ENCODE results near the gene IL10RB. TPM values are rescaled to one million over a fixed set of nuclear protein-coding genes. Genes with fewer than 3 reads are reported as not detected.

The IL10RB gene
- total RNA-seq, 3 donors from 2014 or later, result 45.3 to 100 (median 77.0) TPM

DNA sequence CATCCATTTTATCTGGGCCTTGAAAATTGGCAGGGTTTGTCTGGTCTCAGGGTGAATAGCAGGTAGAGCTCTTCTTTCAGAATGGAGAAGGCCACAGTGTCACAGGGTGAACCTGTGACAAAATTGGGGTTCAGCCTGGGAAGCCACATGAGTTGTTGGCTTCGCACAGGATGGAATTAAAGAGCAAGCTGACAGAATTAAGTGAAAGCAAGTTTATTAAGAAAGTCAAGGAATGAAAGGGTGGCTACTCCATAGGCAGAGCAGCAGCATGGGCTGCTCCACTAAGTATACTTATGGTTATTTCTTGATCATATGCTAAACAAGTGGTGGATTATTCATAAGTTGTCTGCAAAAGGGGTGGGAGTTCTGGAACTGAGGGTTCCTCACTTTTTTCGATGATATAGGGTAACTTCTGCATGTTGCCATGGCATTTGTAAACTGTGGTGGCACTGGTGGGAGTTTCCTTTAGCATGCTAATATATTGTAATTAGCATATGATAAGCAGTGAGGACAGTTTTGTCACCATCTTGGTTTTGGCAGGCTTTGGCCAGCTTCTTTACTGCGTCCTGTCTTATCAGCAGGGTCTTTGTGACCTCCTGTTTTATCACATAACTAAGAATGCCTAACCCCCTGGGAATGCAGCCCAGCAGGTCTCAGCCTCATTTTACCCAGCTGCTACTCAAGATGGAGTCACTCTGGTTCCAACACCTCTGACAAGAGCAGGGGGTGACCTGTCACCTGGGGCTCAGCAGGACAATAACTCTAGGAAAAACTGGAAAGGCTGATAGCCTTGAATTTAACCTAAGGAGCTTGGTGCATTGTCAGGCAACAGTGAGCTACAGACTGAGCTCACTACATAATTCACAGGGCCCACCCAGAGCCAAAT lies 31.3 kb upstream of the IL10RB start:
- no peaks in the 10 kb centered on the region for H3K36me3 ChIP-seq (ENCODE audit: low read depth)
- intact Hi-C loops (cut with DNase I, micrococcal nuclease), result no loop called here
- DNase-seq, result no peak
- H3K4me3 ChIP-seq, result no peak overlapping the region
- no peaks in the 10 kb centered on the region for H3K9me3 ChIP-seq
- peaks cover 10% of the 10 kb centered on the region for H3K4me1 ChIP-seq (ENCODE audit: low read depth)
- TF ChIP-seq, protein P1, sequence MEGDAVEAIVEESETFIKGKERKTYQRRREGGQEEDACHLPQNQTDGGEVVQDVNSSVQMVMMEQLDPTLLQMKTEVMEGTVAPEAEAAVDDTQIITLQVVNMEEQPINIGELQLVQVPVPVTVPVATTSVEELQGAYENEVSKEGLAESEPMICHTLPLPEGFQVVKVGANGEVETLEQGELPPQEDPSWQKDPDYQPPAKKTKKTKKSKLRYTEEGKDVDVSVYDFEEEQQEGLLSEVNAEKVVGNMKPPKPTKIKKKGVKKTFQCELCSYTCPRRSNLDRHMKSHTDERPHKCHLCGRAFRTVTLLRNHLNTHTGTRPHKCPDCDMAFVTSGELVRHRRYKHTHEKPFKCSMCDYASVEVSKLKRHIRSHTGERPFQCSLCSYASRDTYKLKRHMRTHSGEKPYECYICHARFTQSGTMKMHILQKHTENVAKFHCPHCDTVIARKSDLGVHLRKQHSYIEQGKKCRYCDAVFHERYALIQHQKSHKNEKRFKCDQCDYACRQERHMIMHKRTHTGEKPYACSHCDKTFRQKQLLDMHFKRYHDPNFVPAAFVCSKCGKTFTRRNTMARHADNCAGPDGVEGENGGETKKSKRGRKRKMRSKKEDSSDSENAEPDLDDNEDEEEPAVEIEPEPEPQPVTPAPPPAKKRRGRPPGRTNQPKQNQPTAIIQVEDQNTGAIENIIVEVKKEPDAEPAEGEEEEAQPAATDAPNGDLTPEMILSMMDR (IDR thresholded peaks at IDR 0.05), result no peak
- no peak for ATAC-seq

DNA sequence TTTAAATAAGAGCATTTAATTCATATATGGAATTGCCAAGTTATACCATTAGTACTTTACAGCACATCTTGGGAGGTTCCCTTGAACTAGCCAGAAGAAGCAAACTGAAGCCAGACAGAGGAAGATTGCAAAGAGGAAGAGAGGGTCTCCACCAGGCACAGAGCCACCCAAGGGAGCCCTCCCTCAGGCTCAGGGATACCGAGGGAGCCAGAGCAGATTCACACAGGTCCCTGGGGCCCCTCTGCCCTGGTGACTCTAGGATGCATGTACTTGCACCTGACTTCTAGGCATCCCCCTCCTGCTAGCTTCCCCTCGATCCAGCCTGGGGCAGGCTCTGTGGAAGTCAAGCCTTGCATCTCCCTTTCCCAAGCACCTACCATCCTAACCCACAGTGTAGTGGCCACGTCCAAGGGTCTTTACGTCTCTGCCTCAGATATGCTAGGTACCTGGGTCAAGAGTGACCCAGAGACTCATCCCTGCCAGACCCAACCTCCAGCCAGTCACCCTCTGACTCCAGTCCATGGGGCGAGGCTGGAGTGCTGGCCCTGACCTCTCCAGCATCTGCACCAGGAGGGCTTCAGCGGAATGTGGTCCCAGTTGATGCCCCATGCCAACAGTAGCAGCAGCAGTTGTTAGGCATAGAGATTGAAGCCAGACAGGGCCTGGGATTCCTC lies 30.0 kb upstream of the IL10RB start:
- no peak overlapping the region for H3K4me3 ChIP-seq
- TF ChIP-seq, protein P1 (IDR thresholded peaks at IDR 0.05), result no peak
- H3K4me1 ChIP-seq (ENCODE audit: low read depth), result peaks cover under 1% of the 10 kb centered on the region
- no peaks in the 10 kb centered on the region for H3K36me3 ChIP-seq (ENCODE audit: low read depth)
- no peaks in the 10 kb centered on the region for H3K9me3 ChIP-seq
- no peak for ATAC-seq
- intact Hi-C loops (cut with DNase I, micrococcal nuclease), result no loop called here
- DNase-seq, result no peak

DNA sequence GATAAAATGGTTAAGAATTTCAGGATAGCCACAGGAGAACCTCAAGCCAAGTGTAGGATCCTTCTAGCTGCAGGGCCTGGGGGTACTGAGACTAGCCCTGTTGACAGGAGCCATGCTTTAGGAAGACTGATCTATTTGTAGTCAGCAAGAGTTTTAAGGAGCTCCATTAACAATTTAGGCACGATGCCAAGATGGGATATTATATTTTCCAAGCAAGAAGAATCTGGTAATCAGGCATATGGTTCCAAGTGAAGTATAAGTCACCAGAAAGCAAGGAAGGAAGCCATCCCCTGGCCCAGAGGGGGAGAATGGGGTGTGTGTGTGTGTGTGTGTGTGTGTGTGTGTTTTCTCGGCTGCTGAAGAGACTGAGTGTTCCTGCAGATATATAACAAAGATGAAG lies 29.4 kb upstream of the IL10RB start:
- Histone ChIP-seq H3K4me1 (ENCODE audit: low read depth) (no peaks in the 10 kb centered on the region), H3K36me3 (ENCODE audit: low read depth) (no peaks in the 10 kb centered on the region), H3K9me3 (no peaks in the 10 kb centered on the region), H3K4me3 (no peak overlapping the region)
- TF ChIP-seq, protein P1 (IDR thresholded peaks at IDR 0.05), result no peak
- intact Hi-C loops (cut with DNase I, micrococcal nuclease), result no loop called here
- ATAC-seq, result no peak
- no peak for DNase-seq

DNA sequence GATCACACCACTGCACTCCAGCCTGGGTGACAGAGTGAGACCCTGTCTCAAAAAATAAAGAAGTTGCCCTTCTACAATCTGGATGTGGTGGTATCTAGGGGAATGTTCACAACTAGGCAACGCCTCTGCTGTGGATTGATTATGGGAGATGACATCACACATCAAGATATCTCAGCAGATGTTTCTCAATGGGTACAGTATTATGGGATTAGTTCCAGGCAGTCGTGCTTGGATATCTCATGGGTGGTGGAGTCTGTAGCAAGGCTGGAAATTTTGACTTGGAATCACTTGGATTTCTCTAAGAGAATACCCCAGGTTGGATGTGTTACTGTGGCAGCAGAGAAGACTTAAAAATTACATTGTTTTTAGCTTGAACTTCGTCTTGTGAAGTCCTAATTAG lies 28.7 kb upstream of the IL10RB start:
- DNase-seq (no peak), ATAC-seq (no peak)
- H3K9me3 ChIP-seq, result no peaks in the 10 kb centered on the region
- H3K4me3 ChIP-seq, result no peak overlapping the region
- no peaks in the 10 kb centered on the region for H3K36me3 ChIP-seq (ENCODE audit: low read depth)
- TF ChIP-seq, protein P1 (IDR thresholded peaks at IDR 0.05), result no peak
- intact Hi-C loops (cut with DNase I, micrococcal nuclease), result no loop called here
- no peaks in the 10 kb centered on the region for H3K4me1 ChIP-seq (ENCODE audit: low read depth)

DNA sequence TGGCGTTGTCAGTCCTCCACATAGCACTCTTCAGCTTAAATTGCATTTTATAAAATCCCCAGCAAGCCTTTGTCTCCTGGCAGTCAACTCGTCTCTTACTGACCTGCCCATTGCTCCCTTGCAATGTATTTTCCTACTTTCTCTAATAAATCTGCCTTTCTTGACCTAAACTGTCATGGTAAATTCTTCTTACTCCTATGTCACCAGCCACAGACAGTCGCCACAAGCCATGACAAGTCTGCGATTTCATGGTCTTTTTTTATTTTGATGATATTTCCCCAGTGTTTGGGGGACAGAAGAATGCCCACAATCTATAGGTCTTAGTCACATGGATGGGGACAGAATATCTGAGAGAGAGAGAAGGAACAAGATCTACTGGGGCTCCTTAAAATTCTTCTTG lies 28.0 kb upstream of the IL10RB start:
- Histone ChIP-seq H3K36me3 (ENCODE audit: low read depth) (no peaks in the 10 kb centered on the region), H3K4me3 (no peak overlapping the region), H3K9me3 (no peaks in the 10 kb centered on the region), H3K4me1 (ENCODE audit: low read depth) (no peaks in the 10 kb centered on the region)
- intact Hi-C loops (cut with DNase I, micrococcal nuclease), result no loop called here
- DNase-seq (no peak), ATAC-seq (no peak)
- TF ChIP-seq, protein P1 (IDR thresholded peaks at IDR 0.05), result no peak

Data from mucosa of descending colon (tissue), 3 donors.